ENCODE measurements around the gene HOXA3.

The HOXA3 gene

GRCh38 chr7:27176962-27177794 lies 24.8 kb upstream of the HOXA3 start:
- no peak overlapping the region for H3K4me3 ChIP-seq (ENCODE audit: control insufficient read depth, low read depth, low read length)

GRCh38 chr7:27176524-27176845 lies 24.1 kb upstream of the HOXA3 start:
- no peak overlapping the region for H3K4me3 ChIP-seq (ENCODE audit: control insufficient read depth, low read depth, low read length)
- no peak for DNase-seq (ENCODE audit: low read depth)

More at GRCh38 chr7:27176962-27177794, 24.8 kb upstream of the HOXA3 start:
- TF ChIP-seq CTCF (conservative IDR thresholded peaks at IDR 0.05; ENCODE audit: control insufficient read depth, insufficient read depth, low read depth, low read length) = no peak
- no peak for DNase-seq (ENCODE audit: low read depth)

GRCh38 chr7:27175626-27176523 lies 23.5 kb upstream of the HOXA3 start:
- DNase-seq (ENCODE audit: low read depth) = no peak
- H3K4me3 ChIP-seq (ENCODE audit: control insufficient read depth, low read depth, low read length) = no peak overlapping the region
- no peak for TF ChIP-seq CTCF (conservative IDR thresholded peaks at IDR 0.05; ENCODE audit: control insufficient read depth, insufficient read depth, low read depth, low read length)

More at GRCh38 chr7:27176524-27176845, 24.1 kb upstream of the HOXA3 start:
- TF ChIP-seq CTCF (conservative IDR thresholded peaks at IDR 0.05; ENCODE audit: control insufficient read depth, insufficient read depth, low read depth, low read length) = no peak

GRCh38 chr7:27174874-27175625 lies 22.7 kb upstream of the HOXA3 start:
- no peak for DNase-seq (ENCODE audit: low read depth)
- TF ChIP-seq CTCF (conservative IDR thresholded peaks at IDR 0.05; ENCODE audit: control insufficient read depth, insufficient read depth, low read depth, low read length) = no peak
- no peak overlapping the region for H3K4me3 ChIP-seq (ENCODE audit: control insufficient read depth, low read depth, low read length)

- peak within 1 kb of the TSS; percentile 60 for H3K4me3 ChIP-seq (ENCODE audit: control insufficient read depth, low read depth, low read length)
- no peak for TF ChIP-seq CTCF (conservative IDR thresholded peaks at IDR 0.05; ENCODE audit: control insufficient read depth, insufficient read depth, low read depth, low read length)
- DNase-seq (ENCODE audit: low read depth) = peak; percentile 10
Measured at GRCh38 chr7:27173956-27174873, 21.8 kb upstream of the HOXA3 start, which contains the start of gene HOXA10. Gene HOXA10, minus strand, starts transcription at chr7:27174320. Its CDS starts 14 bp downstream, at chr7:27174306.
